ENCODE data around the gene PCMT1.

- TF ChIP-seq CTCF (IDR thresholded peaks at IDR 0.05; ENCODE audit: low read length): no peak
- TF ChIP-seq EZH2 (IDR thresholded peaks at IDR 0.05; ENCODE audit: borderline replicate concordance, low read length): no peak
Measured at GRCh38 chr6:149777624-149778023, 28.1 kb downstream of the PCMT1 start.

All from OCI-LY1 (cell line).